Measurements from ENCODE around the gene NPR1.
"Not testable (repeated sequence)": the region's sequence is repeated elsewhere in the genome, so short reads cannot be mapped to it uniquely, and the experiment has no call there.

NPR1 gene

GRCh38 chr1:153678519-153679336 is at the start of gene NPR1:
TSS of gene NPR1 (plus strand) at chr1:153678688. CDS start at chr1:153679109, 421 bp downstream.
- in situ Hi-C loops (cut with MboI; ENCODE audit: low sequenced_read_pairs), result loop anchor here (5.0 kb wide), 1 partner anchor 309 kb away; the partner anchor contains the start of gene RAB13

GRCh38 chr1:153629343-153629665 is 49.2 kb upstream of the NPR1 start:
- in situ Hi-C loops (cut with MboI; ENCODE audit: low sequenced_read_pairs), result loop anchor here (10.0 kb wide), 1 partner anchor 55 kb away; no protein-coding TSS in a partner anchor

- in situ Hi-C loops (cut with MboI; ENCODE audit: low sequenced_read_pairs), result loop anchor here (10.0 kb wide), 1 partner anchor 55 kb away; no protein-coding TSS in a partner anchor
Observed at GRCh38 chr1:153629971-153630370, 48.5 kb upstream of the NPR1 start.

GRCh38 chr1:153630384-153630783 is 48.1 kb upstream of the NPR1 start:
- in situ Hi-C loops (cut with MboI; ENCODE audit: low sequenced_read_pairs), result no loop called here

GRCh38 chr1:153631047-153632022 is 47.2 kb upstream of the NPR1 start:
- in situ Hi-C loops (cut with MboI; ENCODE audit: low sequenced_read_pairs), result no loop called here

- in situ Hi-C loops (cut with MboI; ENCODE audit: low sequenced_read_pairs), result no loop called here
Observed at GRCh38 chr1:153633161-153633753, 45.2 kb upstream of the NPR1 start.

GRCh38 chr1:153633754-153634665 is 44.5 kb upstream of the NPR1 start, which contains the start of gene CHTOP:
TSS of gene CHTOP (plus strand) at chr1:153634066. CDS start at chr1:153636589, 2,523 bp downstream.
- in situ Hi-C loops (cut with MboI; ENCODE audit: low sequenced_read_pairs), result no loop called here

GRCh38 chr1:153635872-153636271 is 42.6 kb upstream of the NPR1 start:
- in situ Hi-C loops (cut with MboI; ENCODE audit: low sequenced_read_pairs), result no loop called here

GRCh38 chr1:153636312-153636711 is 42.2 kb upstream of the NPR1 start:
- in situ Hi-C loops (cut with MboI; ENCODE audit: low sequenced_read_pairs), result no loop called here

- in situ Hi-C loops (cut with MboI; ENCODE audit: low sequenced_read_pairs), result no loop called here
Observed at GRCh38 chr1:153638261-153638660, 40.2 kb upstream of the NPR1 start.

- in situ Hi-C loops (cut with MboI; ENCODE audit: low sequenced_read_pairs), result no loop called here
Observed at GRCh38 chr1:153639280-153639679, 39.2 kb upstream of the NPR1 start.

GRCh38 chr1:153640213-153640612 is 38.3 kb upstream of the NPR1 start:
- in situ Hi-C loops (cut with MboI; ENCODE audit: low sequenced_read_pairs), result not testable (repeated sequence)

- in situ Hi-C loops (cut with MboI; ENCODE audit: low sequenced_read_pairs), result no loop called here
Observed at GRCh38 chr1:153640861-153641260, 37.6 kb upstream of the NPR1 start.

- in situ Hi-C loops (cut with MboI; ENCODE audit: low sequenced_read_pairs), result no loop called here
Observed at GRCh38 chr1:153642161-153642560, 36.3 kb upstream of the NPR1 start.

- in situ Hi-C loops (cut with MboI; ENCODE audit: low sequenced_read_pairs), result no loop called here
Observed at GRCh38 chr1:153643100-153643499, 35.4 kb upstream of the NPR1 start.

- in situ Hi-C loops (cut with MboI; ENCODE audit: low sequenced_read_pairs), result no loop called here
Observed at GRCh38 chr1:153643816-153644215, 34.7 kb upstream of the NPR1 start.

GRCh38 chr1:153646672-153647345 is 31.7 kb upstream of the NPR1 start:
- in situ Hi-C loops (cut with MboI; ENCODE audit: low sequenced_read_pairs), result no loop called here

GRCh38 chr1:153647346-153647714 is 31.2 kb upstream of the NPR1 start:
- in situ Hi-C loops (cut with MboI; ENCODE audit: low sequenced_read_pairs), result no loop called here

GRCh38 chr1:153648000-153648643 is 30.4 kb upstream of the NPR1 start:
- in situ Hi-C loops (cut with MboI; ENCODE audit: low sequenced_read_pairs), result no loop called here
